Tibial nerve (tissue), 4 donors: Measurements from ENCODE around the gene RFXANK. TPM values are rescaled to one million over a fixed set of nuclear protein-coding genes. Genes with fewer than 3 reads are reported as not detected.

Experiments
- DNase-seq, 2 donors: peaks; one replicate each; pipeline ENCODE4 v3.0.0-alpha.2; 2019; ENCODE audit warnings: low spot score in 2 of 2
- H3K27ac ChIP-seq, 4 donors: fragments of 200-600 bp; sonication (generic) in 3 of 4; one replicate each; pipeline ENCODE4 v1.5.1; 2017 to 2019; ENCODE audit warnings: mild to moderate bottlenecking in 1 of 4
- H3K27me3 ChIP-seq, 2 donors: fragments of 200-600 bp; sonication (generic) in 1 of 2; one replicate each; pipeline versions ENCODE4 v1.5.1 to v1.6.0; 2017 to 2019
- H3K36me3 ChIP-seq, 3 donors: fragments of 200-600 bp; sonication (generic); one replicate each; pipeline ENCODE4 v1.5.1; 2018 to 2019
- H3K4me1 ChIP-seq, 4 donors: fragments of 200-600 bp; sonication (generic) in 3 of 4; one replicate each; pipeline ENCODE4 v1.5.1; 2017 to 2019
- H3K4me3 ChIP-seq, 4 donors: fragments of 200-600 bp; sonication (generic) in 3 of 4; one replicate each; pipeline ENCODE4 v1.5.1; 2017 to 2019; ENCODE audit warnings: mild to moderate bottlenecking in 1 of 4, moderate library complexity in 1 of 4
- H3K9me3 ChIP-seq, 4 donors: fragments of 200-600 bp; sonication (generic) in 3 of 4; one replicate each; pipeline ENCODE4 v1.5.1; 2017 to 2019
- CTCF ChIP-seq, 5 experiments: fragments of 200-600 bp in 3 of 5; fragments of 450-650 bp in 2 of 5; sonication (generic) in 3 of 5; IDR thresholded peaks; one replicate each; pipeline ENCODE4 v1.5.1; 2016 to 2019; ENCODE audit warnings: antibody characterized with exemption in 5 of 5, mild to moderate bottlenecking in 3 of 5, moderate library complexity in 2 of 5
- EP300 ChIP-seq, 2 donors: sonication (generic); formaldehyde crosslinking; IDR thresholded peaks; one replicate each; pipeline ENCODE4 v1.6.1; 2017; ENCODE audit warnings: antibody characterized with exemption in 2 of 2, mild to moderate bottlenecking in 1 of 2
- POLR2A ChIP-seq, 2 donors: fragments of 450-650 bp; IDR thresholded peaks; one replicate each; pipeline ENCODE4 v1.6.1; 2017; ENCODE audit warnings: antibody characterized with exemption in 2 of 2, mild to moderate bottlenecking in 2 of 2, moderate library complexity in 2 of 2
- whole genome bisulfite sequencing, 2 donors: methylation state at CpG; one replicate each; pipeline ENCODE4 v1.1.5; 2018; 5-methylcytosine and 5-hydroxymethylcytosine counted together
- total RNA-seq, 4 donors: library from RNA; depleted of rRNA; stranded (reverse); fragments of >200 nt; gene quantifications; one replicate each; pipeline ENCODE4 v1.1.0, GENCODE V29; 2016

Gene RFXANK
- total RNA-seq, 4 donors from 2014 or later, result 46.3 to 62.1 (median 56.8) TPM

GRCh38 chr19:19152668-19153384, 39.2 kb upstream of the RFXANK start:
- no peaks in the 10 kb centered on the region for H3K4me1 ChIP-seq
- TF ChIP-seq EP300 (IDR thresholded peaks at IDR 0.05), result no peak
- TF ChIP-seq POLR2A (IDR thresholded peaks at IDR 0.05), result no peak
- TF ChIP-seq CTCF (IDR thresholded peaks at IDR 0.05), result no peak
- WGBS, 2 donors, result 71 to 74% methylated on average over 13 of the region's 13 CpGs
- H3K36me3 ChIP-seq, result peaks cover 0 to 59% (median 0%) of the 10 kb centered on the region in 3 donors
- no peak for DNase-seq
- H3K4me3 ChIP-seq, result no peak overlapping the region
- no peaks in the 10 kb centered on the region for H3K27me3 ChIP-seq
- H3K9me3 ChIP-seq, result no peaks in the 10 kb centered on the region
- no peak overlapping the region for H3K27ac ChIP-seq

- H3K9me3 ChIP-seq, result no peaks in the 10 kb centered on the region
- TF ChIP-seq POLR2A (IDR thresholded peaks at IDR 0.05), result no peak
- H3K4me1 ChIP-seq, result no peaks in the 10 kb centered on the region
- no peaks in the 10 kb centered on the region for H3K27me3 ChIP-seq
- no peak overlapping the region for H3K27ac ChIP-seq
- no peak for DNase-seq
- H3K36me3 ChIP-seq, result peaks cover 0 to 40% (median 0%) of the 10 kb centered on the region in 3 donors
- WGBS, 2 donors, result 82 to 89% methylated on average over 6 of the region's 6 CpGs
- no peak overlapping the region for H3K4me3 ChIP-seq
These were observed 37.1 kb upstream of the RFXANK start for GRCh38 chr19:19154768-19155494.

GRCh38 chr19:19155495-19156219, 36.4 kb upstream of the RFXANK start:
- H3K27ac ChIP-seq, result no peak overlapping the region
- H3K36me3 ChIP-seq, result peaks cover 0 to 38% (median 0%) of the 10 kb centered on the region in 3 donors
- H3K4me1 ChIP-seq, result no peaks in the 10 kb centered on the region
- H3K9me3 ChIP-seq, result no peaks in the 10 kb centered on the region
- 90 to 95% methylated on average over 10 of the region's 10 CpGs for WGBS, 2 donors
- DNase-seq, result no peak
- H3K4me3 ChIP-seq, result no peak overlapping the region
- no peaks in the 10 kb centered on the region for H3K27me3 ChIP-seq
- TF ChIP-seq POLR2A (IDR thresholded peaks at IDR 0.05), result no peak
- no peak for TF ChIP-seq CTCF (IDR thresholded peaks at IDR 0.05)
- TF ChIP-seq EP300 (IDR thresholded peaks at IDR 0.05), result no peak

GRCh38 chr19:19157808-19158207, 34.2 kb upstream of the RFXANK start:
- no peak for DNase-seq
- no peaks in the 10 kb centered on the region for H3K4me1 ChIP-seq

More at GRCh38 chr19:19157808-19158207, 34.2 kb upstream of the RFXANK start:
- H3K9me3 ChIP-seq, result no peaks in the 10 kb centered on the region
- WGBS, 2 donors, result 77 to 82% methylated on average over 6 of the region's 6 CpGs
- TF ChIP-seq CTCF (IDR thresholded peaks at IDR 0.05), result no peak
- no peak for TF ChIP-seq POLR2A (IDR thresholded peaks at IDR 0.05)
- no peak for TF ChIP-seq EP300 (IDR thresholded peaks at IDR 0.05)
- no peaks in the 10 kb centered on the region for H3K27me3 ChIP-seq
- peaks cover 0 to 33% (median 0%) of the 10 kb centered on the region in 3 donors for H3K36me3 ChIP-seq
- no peak overlapping the region for H3K4me3 ChIP-seq
- H3K27ac ChIP-seq, result no peak overlapping the region
